Measurements from ENCODE around the gene SLAIN1. TPM values are rescaled to one million over a fixed set of nuclear protein-coding genes. Genes with fewer than 3 reads are reported as not detected.

Gene SLAIN1
- total RNA-seq, 4 donors from 2014 or later: 1.1 to 3.8 (median 1.7) TPM

- WGBS, 2 donors (ENCODE audit: low coverage in 1 of 2): 4 to 10% methylated on average over 3 of the region's 3 CpGs
- TF ChIP-seq CTCF (IDR thresholded peaks at IDR 0.05) (peak; percentile 42 to 65 (median 55)), POLR2A (IDR thresholded peaks at IDR 0.05) (no peak)
- Histone ChIP-seq H3K9me3 (no peaks in the 10 kb centered on the region), H3K27me3 (no peaks in the 10 kb centered on the region), H3K4me1 (peaks cover 0 to 5% (median 4%) of the 10 kb centered on the region in 4 donors), H3K36me3 (no peaks in the 10 kb centered on the region), H3K27ac (no peak overlapping the region), H3K4me3 (no peak overlapping the region)
- intact Hi-C loops (cut with DNase I; ENCODE audit: low total_unique reads): loop anchor here (10.0 kb wide), 1 partner anchor 345 kb away; no protein-coding TSS in a partner anchor
- peak; percentile 11 for DNase-seq
- in situ Hi-C loops (cut with MboI; ENCODE audit: low pct_ligation_motif_present in 1 of 4, low pct_unique_long_range_greater_than_20kb in 1 of 4, low sequenced_read_pairs in 3 of 4): loop anchor here in 1 of 4 donors (10.0 kb wide), 1 partner anchor 345 kb away; no protein-coding TSS in a partner anchor
Observed at GRCh38 chr13:77779552-77780272, 82.2 kb downstream of the SLAIN1 start.

DNA sequence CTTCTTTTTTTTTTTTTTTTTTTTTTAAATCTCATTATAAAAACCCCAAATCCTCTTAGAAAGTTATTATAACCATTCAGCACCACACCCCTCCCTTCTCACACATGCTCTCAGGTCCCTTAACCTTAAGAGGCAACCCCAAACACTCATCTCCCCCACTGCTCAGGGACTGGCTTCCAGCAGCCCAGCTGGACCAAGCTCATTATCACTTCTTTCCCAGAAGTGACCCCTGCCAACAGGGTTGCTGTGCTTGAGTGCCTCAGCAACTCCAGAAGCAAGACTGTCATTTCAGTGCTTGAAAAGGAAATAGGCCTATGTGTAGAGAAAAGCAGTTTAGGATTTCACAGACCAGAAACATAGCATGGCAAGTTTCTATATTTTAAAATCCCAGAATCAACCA is 84.3 kb downstream of the SLAIN1 start:
- in situ Hi-C loops (cut with MboI; ENCODE audit: low pct_ligation_motif_present in 1 of 4, low pct_unique_long_range_greater_than_20kb in 1 of 4, low sequenced_read_pairs in 3 of 4) (no loop called here), intact Hi-C loops (cut with DNase I; ENCODE audit: low total_unique reads) (loop anchor here (10.0 kb wide), 1 partner anchor 343 kb away; no protein-coding TSS in a partner anchor)
- H3K27me3 ChIP-seq: no peaks in the 10 kb centered on the region
- H3K36me3 ChIP-seq: no peaks in the 10 kb centered on the region
- no peak overlapping the region for H3K27ac ChIP-seq
- H3K4me1 ChIP-seq: peaks cover 0 to 5% (median 4%) of the 10 kb centered on the region in 4 donors
- H3K9me3 ChIP-seq: no peaks in the 10 kb centered on the region
- TF ChIP-seq POLR2AphosphoS5 (IDR thresholded peaks at IDR 0.05) (no peak), EP300 (IDR thresholded peaks at IDR 0.05; ENCODE audit: low read depth) (no peak), CTCF (IDR thresholded peaks at IDR 0.05) (no peak), POLR2A (IDR thresholded peaks at IDR 0.05) (no peak)
- DNase-seq: no peak
- H3K4me3 ChIP-seq: no peak overlapping the region

GRCh38 chr13:77784515-77784914 is 87.0 kb downstream of the SLAIN1 start:
- Histone ChIP-seq H3K36me3 (no peaks in the 10 kb centered on the region), H3K4me1 (peaks cover 0 to 4% (median 4%) of the 10 kb centered on the region in 4 donors), H3K27ac (no peak overlapping the region), H3K27me3 (no peaks in the 10 kb centered on the region), H3K9me3 (no peaks in the 10 kb centered on the region), H3K4me3 (no peak overlapping the region)
- in situ Hi-C loops (cut with MboI; ENCODE audit: low pct_ligation_motif_present in 1 of 4, low pct_unique_long_range_greater_than_20kb in 1 of 4, low sequenced_read_pairs in 3 of 4) (no loop called here), intact Hi-C loops (cut with DNase I; ENCODE audit: low total_unique reads) (loop anchor here (10.0 kb wide), 1 partner anchor 340 kb away; no protein-coding TSS in a partner anchor)
- 63 to 76% methylated on average over 5 of the region's 5 CpGs for WGBS, 2 donors (ENCODE audit: low coverage in 1 of 2)
- no peak for TF ChIP-seq POLR2AphosphoS5 (IDR thresholded peaks at IDR 0.05)
- TF ChIP-seq CTCF (IDR thresholded peaks at IDR 0.05): no peak
- no peak for TF ChIP-seq POLR2A (IDR thresholded peaks at IDR 0.05)
- TF ChIP-seq EP300 (IDR thresholded peaks at IDR 0.05; ENCODE audit: low read depth): no peak
- DNase-seq: no peak

GRCh38 chr13:77786695-77787287 is 89.3 kb downstream of the SLAIN1 start:
- no peaks in the 10 kb centered on the region for H3K27me3 ChIP-seq
- TF ChIP-seq EP300 (IDR thresholded peaks at IDR 0.05; ENCODE audit: low read depth) (no peak), POLR2AphosphoS5 (IDR thresholded peaks at IDR 0.05) (no peak), POLR2A (IDR thresholded peaks at IDR 0.05) (no peak), CTCF (IDR thresholded peaks at IDR 0.05) (no peak)
- no peak for DNase-seq
- no peak overlapping the region for H3K4me3 ChIP-seq
- H3K27ac ChIP-seq: no peak overlapping the region
- in situ Hi-C loops (cut with MboI; ENCODE audit: low pct_ligation_motif_present in 1 of 4, low pct_unique_long_range_greater_than_20kb in 1 of 4, low sequenced_read_pairs in 3 of 4): no loop called here
- intact Hi-C loops (cut with DNase I; ENCODE audit: low total_unique reads): loop anchor here (10.0 kb wide), 1 partner anchor 338 kb away; no protein-coding TSS in a partner anchor
- H3K4me1 ChIP-seq: no peaks in the 10 kb centered on the region
- no peaks in the 10 kb centered on the region for H3K36me3 ChIP-seq
- H3K9me3 ChIP-seq: peaks cover 0 to 3% of the 10 kb centered on the region in 2 donors
- 71 to 77% methylated on average over 1 to 2 of the region's 2 CpGs for WGBS, 2 donors (ENCODE audit: low coverage in 1 of 2)

All from transverse colon (tissue), 4 donors.